ENCODE data around the gene SMYD3. TPM values are rescaled to one million over a fixed set of nuclear protein-coding genes. Genes with fewer than 3 reads are reported as not detected.

Gene SMYD3
- total RNA-seq, 1 experiment from 2014 or later: 25.5 TPM

DNA sequence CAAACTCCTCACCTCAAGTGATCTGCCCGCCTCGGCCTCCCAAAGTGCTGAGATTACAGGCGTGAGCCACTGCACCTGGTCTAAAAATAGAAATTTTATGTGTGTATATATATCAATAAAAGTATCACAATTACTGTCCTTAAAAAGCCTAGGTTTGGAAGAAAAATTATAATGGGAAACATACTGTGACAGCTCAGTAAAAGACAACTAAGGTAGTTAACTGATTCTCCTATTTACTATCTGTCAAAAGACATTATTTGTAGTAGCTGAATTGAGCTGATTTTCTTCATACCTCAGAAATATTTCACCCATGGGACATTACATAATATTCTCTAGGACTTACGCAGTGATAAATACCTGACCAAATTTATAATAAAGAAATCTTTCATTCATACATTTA lies 122.5 kb downstream of the SMYD3 start:
- no peak overlapping the region for H2BK12ac ChIP-seq (ENCODE audit: insufficient read length, low read depth, low read length)
- no peak overlapping the region for H4K8ac ChIP-seq (replicated peaks; ENCODE audit: insufficient read length, low read depth, low read length)
- no peak overlapping the region for H2BK5ac ChIP-seq (ENCODE audit: insufficient read length, low read length)
- no peak overlapping the region for H2AK5ac ChIP-seq (ENCODE audit: insufficient read length, low read length)
- H3K27me3 Mint-ChIP-seq (ENCODE audit: low read depth): no peaks in the 10 kb centered on the region
- H3K27ac ChIP-seq (ENCODE audit: insufficient read length, low read depth, low read length): no peak overlapping the region
- H3K79me1 ChIP-seq (ENCODE audit: insufficient read depth, low read depth, low read length, poor library complexity, severe bottlenecking): no peaks in the 10 kb centered on the region
- H3K27ac Mint-ChIP-seq: no peak overlapping the region
- no peak for DNase-seq
- no peak overlapping the region for H3K23ac ChIP-seq (ENCODE audit: insufficient read length, low read depth, low read length)
- H3K9me3 Mint-ChIP-seq: no peaks in the 10 kb centered on the region
- no peak for TF ChIP-seq CTCF (conservative IDR thresholded peaks at IDR 0.05)
- no peak overlapping the region for H3K18ac ChIP-seq (ENCODE audit: insufficient read length, low read depth, low read length)
- no peak overlapping the region for H3K14ac ChIP-seq (ENCODE audit: insufficient read depth, low read length)
- no peak overlapping the region for H3K56ac ChIP-seq (ENCODE audit: insufficient read length, low read depth, low read length)
- H3K4ac ChIP-seq (ENCODE audit: low read depth, low read length): no peak overlapping the region
- H3K9me3 ChIP-seq (ENCODE audit: control insufficient read depth, low read depth, low read length): no peaks in the 10 kb centered on the region
- H3K9ac ChIP-seq (ENCODE audit: extremely low read depth, insufficient read length, low read length): no peak overlapping the region
- no peak overlapping the region for H2AFZ ChIP-seq (ENCODE audit: low read length)
- H3T11ph ChIP-seq (ENCODE audit: low read length): no peak overlapping the region
- no peak overlapping the region for H4K5ac ChIP-seq (ENCODE audit: insufficient read length, low read depth, low read length)
- H3K36me3 Mint-ChIP-seq (ENCODE audit: insufficient read depth in 1 of 3, low read depth in 3 of 3): no peaks in the 10 kb centered on the region
- no peak overlapping the region for H3K4me2 ChIP-seq (ENCODE audit: insufficient read depth, insufficient read length, low read length)
- H4K20me1 ChIP-seq (ENCODE audit: control insufficient read depth, insufficient read depth, insufficient read length): no peaks in the 10 kb centered on the region
- H3K4me1 Mint-ChIP-seq: peaks cover 6 to 8% of the 10 kb centered on the region in 2 experiments; a peak in 3 of 4 replicates
- no peaks in the 10 kb centered on the region for H3K79me2 ChIP-seq (ENCODE audit: insufficient read depth, low read length)
- WGBS (ENCODE audit: extremely low coverage, insufficient read length, low lambda C conversion rate): no CpG with 5 or more reads among the region's 4 CpGs
- no peaks in the 10 kb centered on the region; the same call in 1 of the 2 replicates for H3K4me1 ChIP-seq (ENCODE audit: insufficient read depth, low read length)
- no peak overlapping the region for H3K4me3 Mint-ChIP-seq
- H4K91ac ChIP-seq (ENCODE audit: insufficient read length, low read depth, low read length): no peak overlapping the region
- no peak overlapping the region for H2BK120ac ChIP-seq (ENCODE audit: low read depth, low read length, poor library complexity, severe bottlenecking)
- H3K27me3 ChIP-seq (ENCODE audit: insufficient read depth, low read length): no peaks in the 10 kb centered on the region
- no peaks in the 10 kb centered on the region for H3K23me2 ChIP-seq (ENCODE audit: insufficient read length, low read depth, low read length, poor library complexity, severe bottlenecking)
- no peak overlapping the region for H2BK20ac ChIP-seq (ENCODE audit: low read depth, low read length, poor library complexity, severe bottlenecking)
- no peak overlapping the region for H2BK15ac ChIP-seq (ENCODE audit: low read depth, low read length)

Data from H9 (cell line).